Measurements from ENCODE around the gene TTC13. TPM values are rescaled to one million over a fixed set of nuclear protein-coding genes. Genes with fewer than 3 reads are reported as not detected.
A peak's percentile ranks its signal among the peaks of the same experiment; 100 is the strongest.
"Not testable (repeated sequence)": the region's sequence is repeated elsewhere in the genome, so short reads cannot be mapped to it uniquely, and the experiment has no call there.

Gene TTC13
- total RNA-seq, 2 experiments from 2014 or later, result 34.0 to 34.2 TPM

DNA sequence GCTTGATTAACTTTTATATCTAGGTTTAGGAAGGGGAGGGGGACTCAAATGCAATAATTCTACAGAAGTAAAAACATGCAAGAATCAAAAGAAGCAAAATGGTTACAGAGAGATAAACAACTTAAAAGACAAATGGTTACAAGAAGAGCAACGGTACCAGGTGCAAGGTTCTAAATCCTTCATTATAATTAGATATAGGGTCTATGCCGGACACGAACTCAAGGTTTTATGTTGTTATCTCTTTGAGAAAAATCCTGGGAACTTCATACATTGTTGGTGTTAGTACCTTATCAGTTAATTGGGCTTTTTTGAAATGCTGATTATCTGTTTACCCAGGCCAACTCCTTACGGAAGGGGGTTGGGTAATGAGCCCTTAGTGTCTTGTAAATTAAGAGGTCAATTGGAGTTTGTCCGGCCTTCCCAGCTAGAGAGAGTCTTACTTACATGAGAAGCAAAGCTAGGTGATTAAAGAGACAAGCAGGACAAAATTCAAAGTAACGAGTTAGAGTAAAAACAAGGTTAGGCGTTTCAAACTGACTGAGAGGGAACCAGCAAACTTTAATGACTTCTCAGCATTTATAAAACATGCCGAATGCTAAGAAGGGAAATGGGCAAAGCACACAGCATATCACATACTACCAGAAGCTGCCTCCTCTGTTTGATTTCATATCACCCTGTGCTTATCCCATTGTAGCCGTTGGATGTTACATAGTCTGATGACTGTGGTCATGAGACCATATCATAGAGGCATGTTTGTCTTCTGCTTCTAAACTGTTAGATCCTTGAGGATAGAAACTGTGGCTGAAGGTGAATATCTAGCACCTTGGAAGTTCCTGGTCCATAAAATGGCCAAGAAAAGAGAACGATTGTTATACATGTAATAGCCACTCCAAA, 6.2 kb upstream of the TTC13 start:
- DNase-seq; H3K4me1 Mint-ChIP-seq (ENCODE audit: low read depth); H3K27ac Mint-ChIP-seq; POLR2A ChIA-PET; H3K4me3 Mint-ChIP-seq; ATAC-seq; H3K27me3 Mint-ChIP-seq (ENCODE audit: low read depth); H3K9me3 Mint-ChIP-seq (ENCODE audit: insufficient read depth): not testable (repeated sequence)
- H3K36me3 Mint-ChIP-seq (ENCODE audit: low read depth), result peaks cover 20% of the 10 kb centered on the region
- CTCF ChIA-PET, result interaction anchor here (0.8 kb wide), 1 partner anchor 154 kb away, joined by 3 read pairs; no protein-coding TSS in a partner anchor

DNA sequence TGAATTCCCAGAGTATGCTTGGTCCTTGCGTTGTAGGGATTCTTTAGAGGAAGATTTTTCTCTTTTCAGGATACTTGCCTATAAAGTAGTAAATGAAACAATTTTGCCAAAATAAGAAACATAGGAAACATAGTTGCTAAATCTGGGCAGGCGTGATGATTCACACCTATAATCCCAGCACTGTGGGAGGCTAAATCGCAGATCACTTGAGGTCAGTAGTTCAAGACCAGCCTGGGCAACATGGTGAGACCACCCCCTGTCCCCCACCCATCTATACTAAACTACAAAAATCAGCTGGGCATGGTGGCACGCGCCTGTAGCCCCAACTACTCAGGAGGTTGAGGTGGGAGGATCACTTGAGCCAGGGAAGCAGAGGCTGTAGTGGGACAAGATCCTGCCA, 5.2 kb upstream of the TTC13 start:
- no peak for ATAC-seq
- Mint-ChIP-seq H3K27me3 (ENCODE audit: low read depth) (no peaks in the 10 kb centered on the region), H3K9me3 (ENCODE audit: insufficient read depth) (no peaks in the 10 kb centered on the region), H3K4me1 (ENCODE audit: low read depth) (no peaks in the 10 kb centered on the region), H3K4me3 (no peak overlapping the region), H3K27ac (no peak overlapping the region), H3K36me3 (ENCODE audit: low read depth) (peaks cover 17% of the 10 kb centered on the region)
- CTCF ChIA-PET, result no interaction called here
- POLR2A ChIA-PET, result interaction anchor here (0.6 kb wide), 1 partner anchor 56 kb away, joined by 3 read pairs; the partner anchor contains the start of gene FAM89A
- no peak for DNase-seq

DNA sequence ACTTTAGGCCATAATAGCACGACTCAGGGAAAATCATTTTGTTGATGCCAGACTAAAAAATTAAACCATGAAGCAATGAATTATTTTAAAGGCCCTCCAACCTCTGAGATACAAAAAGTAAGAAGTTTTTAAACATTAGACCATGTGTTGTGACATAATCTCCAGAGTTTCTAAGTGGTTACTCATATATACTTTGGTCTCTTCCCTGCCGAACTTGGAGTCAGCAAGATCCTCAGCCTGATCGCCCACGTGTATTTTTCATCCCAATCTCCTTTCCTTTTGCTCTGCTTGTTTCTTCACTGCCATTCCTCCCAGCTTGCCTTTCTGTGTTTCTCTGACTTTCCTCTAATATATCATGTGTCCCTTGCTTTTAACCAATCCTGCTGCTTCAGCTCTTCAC, 4.0 kb upstream of the TTC13 start:
- peaks cover 18% of the 10 kb centered on the region for H3K36me3 Mint-ChIP-seq (ENCODE audit: low read depth)
- no peaks in the 10 kb centered on the region for H3K9me3 Mint-ChIP-seq (ENCODE audit: insufficient read depth)
- ChIA-PET POLR2A (interaction anchor here (1.0 kb wide), 1 partner anchor 32 kb away, joined by 3 read pairs; no protein-coding TSS in a partner anchor), CTCF (interaction anchor here (2.0 kb wide), 1 partner anchor 9 kb away, joined by 5 read pairs; no protein-coding TSS in a partner anchor)
- DNase-seq (no peak), ATAC-seq (no peak)
- H3K27me3 Mint-ChIP-seq (ENCODE audit: low read depth), result no peaks in the 10 kb centered on the region
- peaks cover under 1% of the 10 kb centered on the region for H3K4me1 Mint-ChIP-seq (ENCODE audit: low read depth)
- H3K27ac Mint-ChIP-seq, result no peak overlapping the region
- no peak overlapping the region for H3K4me3 Mint-ChIP-seq

- H3K27me3 Mint-ChIP-seq (ENCODE audit: low read depth), result no peaks in the 10 kb centered on the region
- DNase-seq (no peak), ATAC-seq (no peak)
- H3K4me1 Mint-ChIP-seq (ENCODE audit: low read depth), result peaks cover 22% of the 10 kb centered on the region
- POLR2A ChIA-PET, result interaction anchor here (1.1 kb wide), 1 partner anchor 63 kb away, joined by 7 read pairs; no protein-coding TSS in a partner anchor
- no peak overlapping the region for H3K27ac Mint-ChIP-seq
- CTCF ChIA-PET, result interaction anchor here (1.0 to 2.7 kb wide), 4 partner anchors 57 to 231 kb away, joined by 3 to 11 read pairs (median 8); no protein-coding TSS in a partner anchor
- no peak overlapping the region for H3K4me3 Mint-ChIP-seq
- no peaks in the 10 kb centered on the region for H3K9me3 Mint-ChIP-seq (ENCODE audit: insufficient read depth)
- H3K36me3 Mint-ChIP-seq (ENCODE audit: low read depth), result peaks cover 31% of the 10 kb centered on the region
Measured at GRCh38 chr1:230979952-230980351, 1.3 kb upstream of the TTC13 start.

GRCh38 chr1:230979389-230979716, 692 bp upstream of the TTC13 start:
- Mint-ChIP-seq H3K27ac (no peak overlapping the region), H3K4me3 (no peak overlapping the region), H3K27me3 (ENCODE audit: low read depth) (no peaks in the 10 kb centered on the region), H3K36me3 (ENCODE audit: low read depth) (peaks cover 34% of the 10 kb centered on the region), H3K9me3 (ENCODE audit: insufficient read depth) (no peaks in the 10 kb centered on the region), H3K4me1 (ENCODE audit: low read depth) (peaks cover 25% of the 10 kb centered on the region)
- DNase-seq, result no peak
- ChIA-PET POLR2A (interaction anchor here (1.1 kb wide), 1 partner anchor 63 kb away, joined by 7 read pairs; no protein-coding TSS in a partner anchor), CTCF (interaction anchor here (1.0 to 2.7 kb wide), 9 partner anchors 12 to 338 kb away, joined by 3 to 11 read pairs (median 5); partner anchors contain the start of gene COG2)
- no peak for ATAC-seq

DNA sequence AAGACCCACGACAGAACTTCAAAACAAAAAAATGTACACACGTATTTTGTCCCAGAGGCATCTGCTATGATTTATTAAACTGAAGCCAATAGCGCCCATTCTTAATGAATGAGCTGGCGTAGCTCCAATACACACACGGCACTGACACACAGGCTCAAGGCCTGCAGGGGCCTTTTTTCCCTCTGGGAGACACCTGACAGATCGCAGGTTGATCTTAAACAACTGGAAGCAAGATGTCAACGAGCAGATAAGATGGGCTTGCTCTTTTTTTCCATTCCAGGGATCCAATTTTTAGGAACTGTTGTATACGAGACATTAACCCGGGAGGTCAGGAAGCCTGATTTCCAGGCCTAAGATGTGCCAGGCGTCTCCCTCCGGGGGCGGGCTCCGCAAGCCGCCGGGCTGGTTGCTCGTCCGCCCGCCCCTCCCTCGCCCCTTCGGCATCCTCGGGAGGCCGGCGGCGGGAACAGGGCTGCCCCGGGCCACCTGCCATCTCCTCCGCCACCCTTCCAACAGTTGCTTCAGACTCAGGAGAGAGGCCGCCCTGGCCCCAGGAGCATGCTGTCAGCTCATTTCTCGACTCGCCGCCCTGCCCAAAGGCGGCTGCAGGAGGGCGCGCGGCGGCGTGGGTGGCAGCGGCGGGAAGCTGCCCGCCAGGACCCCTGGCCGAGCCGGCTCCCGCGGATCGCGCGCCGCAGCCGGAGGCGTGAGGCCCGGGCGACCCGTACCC, 735 bp downstream of the TTC13 start:
- peaks cover 39% of the 10 kb centered on the region for H3K4me1 Mint-ChIP-seq (ENCODE audit: low read depth)
- DNase-seq (peak; percentile 44), ATAC-seq (peak; percentile 4)
- peak overlapping the region; percentile 99 for H3K27ac Mint-ChIP-seq
- H3K4me3 Mint-ChIP-seq, result peak overlapping the region; percentile 96
- peaks cover 40% of the 10 kb centered on the region for H3K36me3 Mint-ChIP-seq (ENCODE audit: low read depth)
- H3K9me3 Mint-ChIP-seq (ENCODE audit: insufficient read depth), result no peaks in the 10 kb centered on the region
- POLR2A ChIA-PET, result interaction anchor here (0.9 kb wide), 1 partner anchor 60 kb away, joined by 3 read pairs; no protein-coding TSS in a partner anchor
- CTCF ChIA-PET, result interaction anchor here (1.0 to 2.7 kb wide), 9 partner anchors 9 to 336 kb away, joined by 3 to 11 read pairs (median 5); partner anchors contain the start of gene COG2
- no peaks in the 10 kb centered on the region for H3K27me3 Mint-ChIP-seq (ENCODE audit: low read depth)

GRCh38 chr1:230976825-230977747, 1.6 kb downstream of the TTC13 start:
- H3K4me1 Mint-ChIP-seq (ENCODE audit: low read depth), result peaks cover 47% of the 10 kb centered on the region
- peak overlapping the region; percentile 99 for H3K27ac Mint-ChIP-seq
- POLR2A ChIA-PET, result no interaction called here
- H3K4me3 Mint-ChIP-seq, result peak overlapping the region; percentile 96
- peaks cover 40% of the 10 kb centered on the region for H3K36me3 Mint-ChIP-seq (ENCODE audit: low read depth)
- CTCF ChIA-PET, result interaction anchor here (1.0 to 2.7 kb wide), 5 partner anchors 9 to 59 kb away, joined by 3 to 11 read pairs (median 3); no protein-coding TSS in a partner anchor
- no peaks in the 10 kb centered on the region for H3K9me3 Mint-ChIP-seq (ENCODE audit: insufficient read depth)
- H3K27me3 Mint-ChIP-seq (ENCODE audit: low read depth), result no peaks in the 10 kb centered on the region
- no peak for ATAC-seq
- peak; percentile 58 for DNase-seq

DNA sequence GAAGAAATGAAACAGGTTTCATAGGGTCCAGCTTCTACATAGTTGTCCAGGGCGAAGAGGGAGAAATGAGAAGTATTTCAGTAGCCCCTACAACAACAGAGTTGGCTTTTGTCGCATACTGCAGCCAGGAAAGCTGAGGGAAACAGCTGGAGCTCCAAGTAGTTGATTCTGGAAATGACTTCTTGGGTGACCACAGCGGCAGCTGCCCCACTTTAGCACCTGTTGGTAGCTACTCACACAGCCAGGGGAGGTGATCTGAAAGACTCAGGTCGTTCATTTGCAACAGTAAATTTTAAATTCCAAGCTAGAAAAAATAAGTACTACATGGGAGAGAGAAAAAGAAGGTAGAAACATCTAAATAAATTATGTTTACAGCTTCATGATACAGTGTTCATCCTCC, 2.3 kb downstream of the TTC13 start:
- Mint-ChIP-seq H3K36me3 (ENCODE audit: low read depth) (peaks cover 46% of the 10 kb centered on the region), H3K4me1 (ENCODE audit: low read depth) (peaks cover 54% of the 10 kb centered on the region), H3K9me3 (ENCODE audit: insufficient read depth) (no peaks in the 10 kb centered on the region), H3K4me3 (peak overlapping the region; percentile 96), H3K27ac (peak overlapping the region; percentile 99), H3K27me3 (ENCODE audit: low read depth) (no peaks in the 10 kb centered on the region)
- ATAC-seq, result no peak
- no peak for DNase-seq
- ChIA-PET POLR2A (no interaction called here), CTCF (interaction anchor here (1.0 to 1.6 kb wide), 2 partner anchors 25 to 58 kb away, joined by 3 read pairs; no protein-coding TSS in a partner anchor)

DNA sequence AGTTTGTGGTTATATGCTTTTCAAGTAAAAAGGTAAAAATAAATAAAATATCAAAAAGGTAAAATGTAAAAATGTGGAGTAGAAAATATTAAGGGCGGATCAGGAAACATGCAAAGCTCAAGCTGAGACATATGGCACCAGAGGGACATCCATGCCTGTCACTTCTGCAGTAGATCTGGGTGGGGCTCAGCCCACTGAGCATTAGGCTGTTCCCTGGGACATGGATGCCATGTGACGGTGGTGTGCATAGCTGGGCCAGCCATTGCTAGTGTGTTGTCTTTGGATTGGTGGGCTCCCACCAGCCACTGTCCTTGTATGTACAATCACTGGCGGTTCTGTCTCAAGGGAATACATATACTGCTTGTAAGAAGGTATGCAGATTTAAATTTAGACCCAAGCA, 3.0 kb downstream of the TTC13 start:
- Mint-ChIP-seq H3K36me3 (ENCODE audit: low read depth) (peaks cover 48% of the 10 kb centered on the region), H3K9me3 (ENCODE audit: insufficient read depth) (no peaks in the 10 kb centered on the region), H3K4me1 (ENCODE audit: low read depth) (peaks cover 57% of the 10 kb centered on the region), H3K4me3 (no peak overlapping the region), H3K27ac (no peak overlapping the region), H3K27me3 (ENCODE audit: low read depth) (no peaks in the 10 kb centered on the region)
- ATAC-seq (no peak), DNase-seq (no peak)
- CTCF ChIA-PET, result interaction anchor here (1.6 kb wide), 1 partner anchor 25 kb away, joined by 3 read pairs; no protein-coding TSS in a partner anchor
- POLR2A ChIA-PET, result no interaction called here

DNA sequence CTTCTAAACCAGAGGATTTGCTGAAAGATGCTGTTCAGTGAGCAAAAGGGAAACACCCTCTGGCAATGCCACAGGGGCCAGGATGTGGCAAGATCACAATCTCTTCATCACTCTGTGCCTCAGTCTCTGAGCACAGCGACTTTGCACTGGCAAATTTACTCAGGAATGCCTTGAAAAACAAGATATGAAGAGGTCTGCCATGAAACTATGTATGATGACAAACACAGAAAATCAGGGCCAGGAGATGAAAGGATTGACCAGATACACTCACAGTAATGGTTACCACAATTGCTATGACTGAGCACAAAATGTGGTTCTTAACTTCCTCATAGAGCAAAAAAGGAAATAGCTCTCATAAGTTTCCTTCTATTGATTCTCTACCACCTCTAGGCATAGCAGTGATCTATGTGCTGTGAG, 5.8 kb downstream of the TTC13 start:
- no peaks in the 10 kb centered on the region for H3K9me3 Mint-ChIP-seq (ENCODE audit: insufficient read depth)
- H3K27me3 Mint-ChIP-seq (ENCODE audit: low read depth), result no peaks in the 10 kb centered on the region
- peaks cover 56% of the 10 kb centered on the region for H3K36me3 Mint-ChIP-seq (ENCODE audit: low read depth)
- DNase-seq (peak; percentile 85), ATAC-seq (peak; percentile 80)
- H3K4me3 Mint-ChIP-seq, result peak overlapping the region; percentile 67
- CTCF ChIA-PET, result interaction anchor here (1.0 to 2.0 kb wide), 4 partner anchors 8 to 119 kb away, joined by 3 to 7 read pairs (median 4); no protein-coding TSS in a partner anchor
- peak overlapping the region; percentile 90 for H3K27ac Mint-ChIP-seq
- POLR2A ChIA-PET, result interaction anchor here (0.7 kb wide), 2 partner anchors 26 to 67 kb away, joined by 3 to 4 read pairs; partner anchors contain the start of gene FAM89A
- peaks cover 63% of the 10 kb centered on the region for H3K4me1 Mint-ChIP-seq (ENCODE audit: low read depth)
